ENCODE measurements around the gene GLP2R. TPM values are rescaled to one million over a fixed set of nuclear protein-coding genes. Genes with fewer than 3 reads are reported as not detected.
A peak's percentile ranks its signal among the peaks of the same experiment; 100 is the strongest.
"Not testable (repeated sequence)": the region's sequence is repeated elsewhere in the genome, so short reads cannot be mapped to it uniquely, and the experiment has no call there.

Gene GLP2R, protein sequence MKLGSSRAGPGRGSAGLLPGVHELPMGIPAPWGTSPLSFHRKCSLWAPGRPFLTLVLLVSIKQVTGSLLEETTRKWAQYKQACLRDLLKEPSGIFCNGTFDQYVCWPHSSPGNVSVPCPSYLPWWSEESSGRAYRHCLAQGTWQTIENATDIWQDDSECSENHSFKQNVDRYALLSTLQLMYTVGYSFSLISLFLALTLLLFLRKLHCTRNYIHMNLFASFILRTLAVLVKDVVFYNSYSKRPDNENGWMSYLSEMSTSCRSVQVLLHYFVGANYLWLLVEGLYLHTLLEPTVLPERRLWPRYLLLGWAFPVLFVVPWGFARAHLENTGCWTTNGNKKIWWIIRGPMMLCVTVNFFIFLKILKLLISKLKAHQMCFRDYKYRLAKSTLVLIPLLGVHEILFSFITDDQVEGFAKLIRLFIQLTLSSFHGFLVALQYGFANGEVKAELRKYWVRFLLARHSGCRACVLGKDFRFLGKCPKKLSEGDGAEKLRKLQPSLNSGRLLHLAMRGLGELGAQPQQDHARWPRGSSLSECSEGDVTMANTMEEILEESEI
- total RNA-seq: not detected
- under 1 TPM in 4 of 8 donors, not detected in 4; 0.03 to 0.79 (median 0.19) TPM for polyA plus RNA-seq (ENCODE audit: insufficient read depth in 1 of 8, insufficient read length in 8 of 8, low replicate concordance in 1 of 8)
- long read RNA-seq, donor 1: 0 reads
- long read RNA-seq, donor 2: 0 reads
- long read RNA-seq, donor 3: 0 reads
- long read RNA-seq, donor 4: 0 reads
- long read RNA-seq, donor 5: 0 reads
- long read RNA-seq, donor 6: 0 reads
- long read RNA-seq, donor 7: 0 reads
- long read RNA-seq, donor 8: 0 reads
- long read RNA-seq, donor 9: 0 reads
- long read RNA-seq, donor 10: 0 reads
- long read RNA-seq, donor 11: 0 reads

DNA sequence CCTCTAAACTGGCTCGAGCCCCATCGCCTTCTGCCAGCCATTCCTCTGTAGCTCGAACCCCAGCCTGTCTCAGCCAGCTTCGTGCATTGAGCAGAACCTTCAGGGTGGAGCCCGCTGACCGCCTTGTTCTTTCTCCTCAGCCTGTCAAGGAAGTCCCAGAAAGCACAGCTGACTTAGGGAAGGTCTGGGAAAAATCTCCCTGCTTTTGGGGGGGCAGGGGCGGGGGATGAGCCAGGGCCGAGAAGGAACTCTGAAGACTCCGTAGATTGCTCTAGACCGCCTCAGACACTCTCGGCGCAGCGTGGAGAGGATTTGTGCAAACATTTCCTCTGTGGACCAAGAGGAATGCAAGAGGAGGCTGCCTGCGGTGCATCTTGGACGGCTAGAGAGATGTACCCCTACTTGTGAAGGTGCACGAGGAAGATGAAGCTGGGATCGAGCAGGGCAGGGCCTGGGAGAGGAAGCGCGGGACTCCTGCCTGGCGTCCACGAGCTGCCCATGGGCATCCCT lies at the start of gene GLP2R:
GLP2R (plus strand) TSS at position 284 of the 510 bp plus-strand sequence; CDS start at position 424, 140 bp downstream.
- DNase-seq: no peak
- Histone ChIP-seq H3K4me3 (ENCODE audit: low read length) (no peak within 1 kb of the TSS), H3K4me1 (ENCODE audit: control insufficient read depth, insufficient read depth, low read length) (no peaks in the 10 kb centered on the region), H3K27me3 (ENCODE audit: control insufficient read depth, insufficient read depth, low read length) (peaks cover 13% of the 10 kb centered on the region), H3K9me3 (replicated peaks; ENCODE audit: control insufficient read depth, low read depth, low read length) (no peaks in the 10 kb centered on the region), H3K36me3 (ENCODE audit: control insufficient read depth, insufficient read depth, low read length) (no peaks in the 10 kb centered on the region), H3K27ac (ENCODE audit: low read length) (no peak within 1 kb of the TSS)
- 50% methylated on average over 17 of the region's 21 CpGs for WGBS (ENCODE audit: insufficient coverage)

DNA sequence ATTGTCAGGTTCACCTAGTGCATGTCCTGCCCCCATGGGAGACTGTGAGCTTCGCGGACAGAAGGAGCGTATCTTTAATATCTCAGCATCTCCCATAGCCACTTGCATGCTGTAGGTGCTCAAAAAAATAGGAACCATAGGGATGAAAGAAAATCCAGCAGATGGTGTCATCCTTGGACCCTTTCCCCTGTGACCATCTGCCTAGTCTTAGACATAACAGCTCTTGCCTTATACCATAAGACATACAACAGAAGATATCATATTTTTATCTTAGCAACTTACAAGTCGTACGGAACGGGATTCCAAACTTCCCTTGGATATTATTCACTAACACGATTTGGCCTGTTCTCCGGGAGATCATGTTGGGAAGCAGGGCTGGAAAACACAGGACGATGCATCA lies 48.8 kb upstream of the GLP2R start:
- H3K27ac ChIP-seq (ENCODE audit: low read length): no peak overlapping the region
- H3K4me1 ChIP-seq (ENCODE audit: control insufficient read depth, insufficient read depth, low read length): no peaks in the 10 kb centered on the region
- peaks cover 9% of the 10 kb centered on the region for H3K36me3 ChIP-seq (ENCODE audit: control insufficient read depth, insufficient read depth, low read length)
- H3K4me3 ChIP-seq (ENCODE audit: low read length): no peak overlapping the region
- WGBS (ENCODE audit: insufficient coverage): 90% methylated on average over 4 of the region's 9 CpGs
- H3K9me3 ChIP-seq (replicated peaks; ENCODE audit: control insufficient read depth, low read depth, low read length): peaks cover 4% of the 10 kb centered on the region
- peaks cover 4% of the 10 kb centered on the region for H3K27me3 ChIP-seq (ENCODE audit: control insufficient read depth, insufficient read depth, low read length)
- DNase-seq: no peak

DNA sequence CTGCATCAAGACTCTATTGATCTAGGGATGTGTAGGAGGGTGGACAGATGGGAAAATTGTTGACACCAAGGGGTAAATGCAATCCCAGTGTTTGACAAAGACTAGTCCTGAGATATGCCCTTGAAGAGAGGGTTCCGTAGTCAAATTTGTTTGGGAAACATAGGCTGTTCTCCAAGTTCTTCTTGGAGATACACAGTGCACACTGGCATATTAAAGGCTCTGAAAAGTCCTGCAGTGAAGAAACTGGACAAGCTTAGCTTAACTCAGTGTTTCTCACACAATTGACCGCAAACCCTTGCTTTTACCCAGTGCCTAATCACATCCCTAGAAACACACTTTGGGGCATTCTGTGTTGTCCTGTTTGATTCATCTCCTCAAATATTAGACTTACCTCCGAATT lies 45.2 kb upstream of the GLP2R start:
- no peak overlapping the region for H3K27ac ChIP-seq (ENCODE audit: low read length)
- peaks cover 5% of the 10 kb centered on the region for H3K36me3 ChIP-seq (ENCODE audit: control insufficient read depth, insufficient read depth, low read length)
- H3K27me3 ChIP-seq (ENCODE audit: control insufficient read depth, insufficient read depth, low read length): peaks cover 10% of the 10 kb centered on the region
- H3K4me3 ChIP-seq (ENCODE audit: low read length): no peak overlapping the region
- no peaks in the 10 kb centered on the region for H3K4me1 ChIP-seq (ENCODE audit: control insufficient read depth, insufficient read depth, low read length)
- no peak for DNase-seq
- 100% methylated on average over 2 of the region's 3 CpGs for WGBS (ENCODE audit: insufficient coverage)
- peaks cover 4% of the 10 kb centered on the region for H3K9me3 ChIP-seq (replicated peaks; ENCODE audit: control insufficient read depth, low read depth, low read length)

DNA sequence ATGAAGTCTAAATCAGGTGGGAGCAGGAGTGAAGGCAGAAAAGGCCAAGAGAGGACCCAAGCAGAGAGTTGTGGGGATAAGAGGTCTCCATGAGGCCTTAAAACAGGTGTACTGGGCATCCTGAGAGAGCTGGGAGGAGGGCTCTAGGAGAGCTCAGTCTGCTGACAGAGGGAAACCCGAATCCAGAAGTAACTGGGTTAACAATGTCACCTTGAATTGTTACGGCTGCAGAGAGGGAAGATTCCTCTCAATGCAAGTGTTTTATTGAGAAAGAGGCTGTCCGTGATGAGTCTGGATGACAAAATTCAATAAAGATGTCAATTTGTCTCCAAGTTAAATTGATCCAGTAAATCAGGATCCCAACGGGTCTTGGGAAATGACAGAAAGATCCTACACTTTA lies 42.7 kb upstream of the GLP2R start:
- H3K27me3 ChIP-seq (ENCODE audit: control insufficient read depth, insufficient read depth, low read length): peaks cover 9% of the 10 kb centered on the region
- 44% methylated on average over 2 of the region's 4 CpGs for WGBS (ENCODE audit: insufficient coverage)
- no peak for DNase-seq
- H3K36me3 ChIP-seq (ENCODE audit: control insufficient read depth, insufficient read depth, low read length): no peaks in the 10 kb centered on the region
- H3K4me1 ChIP-seq (ENCODE audit: control insufficient read depth, insufficient read depth, low read length): no peaks in the 10 kb centered on the region
- no peak overlapping the region for H3K27ac ChIP-seq (ENCODE audit: low read length)
- H3K4me3 ChIP-seq (ENCODE audit: low read length): no peak overlapping the region
- H3K9me3 ChIP-seq (replicated peaks; ENCODE audit: control insufficient read depth, low read depth, low read length): no peaks in the 10 kb centered on the region

DNA sequence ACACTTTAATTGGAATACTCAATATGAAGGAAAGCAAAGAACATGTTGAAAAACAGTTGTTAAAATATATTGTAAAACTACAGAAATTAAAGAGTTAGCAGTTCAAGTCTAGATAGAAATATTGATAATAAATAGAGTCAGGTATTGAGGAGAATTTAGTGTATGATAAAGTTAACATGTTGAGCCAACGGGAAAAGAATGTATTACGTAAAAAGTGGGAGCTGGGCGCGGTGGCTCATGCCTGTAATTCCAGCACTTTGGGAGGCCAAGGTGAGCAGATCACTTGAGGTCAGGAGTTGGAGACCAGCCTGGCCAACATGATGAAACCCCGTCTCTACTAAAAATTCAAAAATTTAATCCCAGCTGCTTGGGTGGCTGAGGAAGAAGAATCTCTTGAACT lies 42.3 kb upstream of the GLP2R start:
- not testable (repeated sequence) for H3K36me3 ChIP-seq (ENCODE audit: control insufficient read depth, insufficient read depth, low read length); H3K27me3 ChIP-seq (ENCODE audit: control insufficient read depth, insufficient read depth, low read length); DNase-seq; H3K9me3 ChIP-seq (replicated peaks; ENCODE audit: control insufficient read depth, low read depth, low read length); H3K4me1 ChIP-seq (ENCODE audit: control insufficient read depth, insufficient read depth, low read length); H3K27ac ChIP-seq (ENCODE audit: low read length); H3K4me3 ChIP-seq (ENCODE audit: low read length)
- 92% methylated on average over 4 of the region's 5 CpGs for WGBS (ENCODE audit: insufficient coverage)

DNA sequence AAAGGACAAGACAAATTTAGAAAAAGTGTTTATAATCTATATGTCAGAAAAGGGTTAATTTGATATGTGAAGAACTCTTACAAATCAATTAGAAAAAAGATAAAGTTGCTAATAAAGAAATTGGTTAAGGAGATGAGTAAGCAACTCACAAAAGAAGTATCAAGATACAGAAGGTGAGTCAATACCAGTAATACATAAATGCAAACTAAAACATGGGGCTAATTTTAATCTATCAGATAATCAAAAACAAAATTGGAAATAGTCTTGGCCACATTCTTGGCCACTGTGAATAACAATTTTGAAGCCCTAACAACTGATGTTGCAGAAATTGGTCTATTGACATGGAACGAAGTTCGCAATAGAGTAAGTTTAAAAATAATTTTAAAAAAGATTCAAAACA lies 41.2 kb upstream of the GLP2R start:
- Histone ChIP-seq H3K4me3 (ENCODE audit: low read length) (no peak overlapping the region), H3K4me1 (ENCODE audit: control insufficient read depth, insufficient read depth, low read length) (peaks cover 2% of the 10 kb centered on the region), H3K9me3 (replicated peaks; ENCODE audit: control insufficient read depth, low read depth, low read length) (no peaks in the 10 kb centered on the region), H3K27me3 (ENCODE audit: control insufficient read depth, insufficient read depth, low read length) (peaks cover 9% of the 10 kb centered on the region), H3K36me3 (ENCODE audit: control insufficient read depth, insufficient read depth, low read length) (no peaks in the 10 kb centered on the region), H3K27ac (ENCODE audit: low read length) (no peak overlapping the region)
- no peak for DNase-seq
- no CpG with 5 or more reads among the region's 2 CpGs for WGBS (ENCODE audit: insufficient coverage)

DNA sequence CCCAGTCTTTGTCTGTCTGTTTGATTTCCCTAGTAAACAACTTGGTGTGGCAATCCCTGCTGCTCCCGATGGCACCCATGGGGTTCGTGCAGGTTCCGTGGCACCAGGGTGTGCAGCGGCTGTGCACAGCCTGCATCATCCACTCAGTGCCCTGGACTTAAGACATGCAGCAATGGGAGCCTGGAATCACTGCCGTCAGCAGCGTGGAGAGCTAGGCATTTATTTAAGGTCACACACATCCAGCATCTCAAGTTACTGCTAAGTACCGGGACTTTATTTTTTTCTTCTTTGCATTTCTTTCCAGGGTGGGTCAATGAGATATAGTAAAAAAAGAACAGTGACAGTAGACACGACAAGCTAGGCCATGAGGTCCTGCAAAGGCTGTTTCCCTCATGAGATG lies 37.1 kb upstream of the GLP2R start:
- Histone ChIP-seq H3K4me1 (ENCODE audit: control insufficient read depth, insufficient read depth, low read length) (peaks cover 14% of the 10 kb centered on the region), H3K36me3 (ENCODE audit: control insufficient read depth, insufficient read depth, low read length) (no peaks in the 10 kb centered on the region), H3K9me3 (replicated peaks; ENCODE audit: control insufficient read depth, low read depth, low read length) (no peaks in the 10 kb centered on the region), H3K4me3 (ENCODE audit: low read length) (no peak overlapping the region), H3K27ac (ENCODE audit: low read length) (no peak overlapping the region), H3K27me3 (ENCODE audit: control insufficient read depth, insufficient read depth, low read length) (no peaks in the 10 kb centered on the region)
- peak; percentile 22 for DNase-seq
- WGBS (ENCODE audit: insufficient coverage): 54% methylated on average over 4 of the region's 8 CpGs

DNA sequence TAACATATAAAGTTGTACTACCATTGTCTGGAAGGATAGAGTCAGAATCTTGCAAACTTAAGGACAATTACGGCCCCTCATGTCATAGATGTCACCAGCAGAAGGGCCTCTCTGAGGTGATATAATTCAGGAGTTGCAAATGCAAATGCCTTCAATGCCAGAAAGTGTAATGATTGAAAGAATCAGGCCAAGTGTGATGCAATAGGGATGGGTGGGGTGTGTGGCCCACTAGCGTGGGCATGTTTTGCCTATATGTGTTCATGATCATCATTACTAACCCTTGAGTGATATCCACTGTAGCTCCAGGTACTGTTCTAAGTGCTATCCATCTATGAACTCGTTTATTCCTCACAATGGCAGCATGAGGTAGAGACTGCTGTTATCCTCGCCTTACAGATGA lies 35.4 kb upstream of the GLP2R start:
- whole genome bisulfite sequencing (ENCODE audit: insufficient coverage): 100% methylated on average over 2 of the region's 4 CpGs
- Histone ChIP-seq H3K9me3 (replicated peaks; ENCODE audit: control insufficient read depth, low read depth, low read length) (no peaks in the 10 kb centered on the region), H3K27ac (ENCODE audit: low read length) (peak overlapping the region; percentile 71), H3K36me3 (ENCODE audit: control insufficient read depth, insufficient read depth, low read length) (no peaks in the 10 kb centered on the region), H3K4me1 (ENCODE audit: control insufficient read depth, insufficient read depth, low read length) (peaks cover 14% of the 10 kb centered on the region), H3K4me3 (ENCODE audit: low read length) (peak overlapping the region; percentile 38), H3K27me3 (ENCODE audit: control insufficient read depth, insufficient read depth, low read length) (no peaks in the 10 kb centered on the region)
- no peak for DNase-seq

DNA sequence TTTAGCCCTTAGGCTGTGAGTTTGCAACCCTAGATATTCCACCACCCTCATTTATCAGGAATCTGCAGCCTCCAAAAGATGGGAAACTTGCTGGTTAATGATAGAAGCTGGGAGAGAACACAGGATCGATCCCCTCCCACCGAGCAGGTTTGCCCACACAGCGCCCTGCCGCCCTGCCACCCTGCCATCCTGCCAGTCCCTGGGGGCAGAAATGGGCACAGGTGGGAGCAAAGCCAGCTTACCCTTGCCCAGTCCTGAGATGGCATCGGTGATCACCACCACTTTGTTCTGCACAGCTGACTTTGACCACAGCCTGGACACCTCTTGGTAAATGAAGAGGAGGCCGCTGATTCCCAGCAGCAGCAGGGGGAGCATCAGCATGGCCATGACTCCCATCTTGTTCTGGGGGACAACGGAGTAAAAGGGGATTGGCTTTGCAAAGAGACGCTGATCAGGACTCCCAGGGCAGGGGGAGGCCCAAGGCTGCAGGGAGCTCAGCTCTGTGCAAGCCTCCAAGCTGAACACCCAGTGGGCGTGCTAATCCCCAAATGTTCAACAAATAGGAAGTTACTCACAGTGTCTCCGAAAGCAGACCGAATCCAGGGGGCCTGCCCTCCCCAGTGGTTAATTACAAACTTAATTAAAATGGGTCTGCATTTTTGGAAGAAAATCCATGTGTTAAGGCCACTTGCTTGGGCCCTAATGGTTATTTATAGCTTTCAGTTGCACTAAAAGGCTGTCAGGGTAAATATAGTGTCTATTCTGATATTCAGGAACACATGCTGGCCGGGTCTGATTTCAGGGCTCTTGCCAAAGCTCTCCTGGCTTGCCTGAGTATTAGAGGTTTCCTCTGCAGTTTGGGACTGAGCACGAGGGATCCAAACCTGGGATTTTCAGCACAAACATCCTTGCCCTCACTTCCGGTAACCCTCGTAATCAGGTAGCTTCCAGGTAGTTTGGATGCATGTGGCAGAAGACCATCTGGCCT lies 34.5 kb upstream of the GLP2R start, which contains the start of gene DHRS7C:
DHRS7C (minus strand) TSS at position 704 of the 988 bp plus-strand sequence; CDS start at position 396, 308 bp downstream.
- Histone ChIP-seq H3K4me3 (ENCODE audit: low read length) (peak within 1 kb of the TSS; percentile 38), H3K36me3 (ENCODE audit: control insufficient read depth, insufficient read depth, low read length) (no peaks in the 10 kb centered on the region), H3K9me3 (replicated peaks; ENCODE audit: control insufficient read depth, low read depth, low read length) (no peaks in the 10 kb centered on the region), H3K27me3 (ENCODE audit: control insufficient read depth, insufficient read depth, low read length) (no peaks in the 10 kb centered on the region), H3K27ac (ENCODE audit: low read length) (peak within 1 kb of the TSS; percentile 71), H3K4me1 (ENCODE audit: control insufficient read depth, insufficient read depth, low read length) (peaks cover 14% of the 10 kb centered on the region)
- peak; percentile 82 for DNase-seq
- 67% methylated on average over 9 of the region's 15 CpGs for WGBS (ENCODE audit: insufficient coverage)
